ENCODE data around the gene UQCRH. TPM values are rescaled to one million over a fixed set of nuclear protein-coding genes. Genes with fewer than 3 reads are reported as not detected.

Gene UQCRH
- polyA plus RNA-seq (2013, experiment 1 of 2) = 881 TPM
- polyA plus RNA-seq (2013, experiment 2 of 2) = 871 TPM

DNA sequence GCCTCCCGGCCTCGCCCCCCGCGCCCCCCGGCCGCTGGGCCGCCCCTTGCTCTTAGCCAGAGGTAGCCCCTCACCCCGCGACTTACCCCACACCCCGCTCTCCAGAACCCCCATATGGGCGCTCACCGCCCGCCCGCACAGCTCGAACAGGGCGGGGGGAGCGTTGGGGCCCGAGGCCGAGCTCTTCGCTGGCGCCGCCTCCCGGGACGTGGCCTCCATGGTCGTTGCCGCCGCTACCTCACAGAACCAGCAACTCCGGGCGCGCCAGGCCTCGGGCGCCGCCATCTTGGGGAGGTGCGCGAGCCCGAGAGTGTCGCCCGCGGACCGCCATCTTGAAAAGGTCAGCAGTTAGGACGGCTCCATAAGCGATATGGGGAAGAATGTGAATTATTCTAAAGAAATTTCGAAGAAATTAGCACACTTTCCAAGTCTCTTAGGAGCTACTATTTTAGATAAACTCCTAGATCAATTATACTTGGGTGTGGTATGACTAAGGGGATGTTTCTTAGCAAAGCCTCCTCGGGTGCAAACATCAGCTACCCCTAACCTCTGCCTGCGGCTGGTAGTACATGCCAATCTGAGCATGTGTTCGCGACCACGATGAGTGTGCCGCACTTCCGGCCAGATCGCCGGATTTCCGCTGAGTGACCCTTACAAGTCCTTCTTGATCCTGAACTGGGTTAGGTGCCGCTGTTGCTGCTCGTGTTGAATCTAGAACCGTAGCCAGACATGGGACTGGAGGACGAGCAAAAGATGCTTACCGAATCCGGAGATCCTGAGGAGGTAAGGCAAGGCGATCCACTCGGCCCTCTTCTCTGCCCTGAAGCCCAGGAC is at the start of gene UQCRH, which contains the start of gene LRRC41:
TSS of gene UQCRH (plus strand) at position 661 of the 834 bp plus-strand sequence. CDS start at position 730, 69 bp downstream.
TSS of gene LRRC41 (minus strand) at position 579 of the 834 bp plus-strand sequence. CDS start at position 285, 294 bp downstream.
- H3K4me1 ChIP-seq (ENCODE audit: control insufficient read depth, low read depth, low read length) = peaks cover 7% of the 10 kb centered on the region
- H3K4me3 ChIP-seq (ENCODE audit: low read length) = peak within 1 kb of the TSS; percentile 79
- peak within 1 kb of the TSS; percentile 98 for H3K4ac ChIP-seq (ENCODE audit: low read depth, low read length)
- no peak within 1 kb of the TSS for H2BK15ac ChIP-seq (replicated peaks; ENCODE audit: low read depth)
- H3K9ac ChIP-seq (ENCODE audit: low read length) = peak within 1 kb of the TSS; percentile 97
- H4K8ac ChIP-seq (ENCODE audit: low read depth, low read length) = peak within 1 kb of the TSS; percentile 44
- H2BK5ac ChIP-seq (ENCODE audit: low read length) = peak within 1 kb of the TSS; percentile 68
- peaks cover 77% of the 10 kb centered on the region for H3K79me2 ChIP-seq (ENCODE audit: control insufficient read depth, insufficient read depth, low read length)
- DNase-seq = peak; percentile 99
- H3K27me3 ChIP-seq (ENCODE audit: insufficient read depth, low read length, poor library complexity) = no peaks in the 10 kb centered on the region
- peak within 1 kb of the TSS; percentile 77 for H3K4me2 ChIP-seq (ENCODE audit: low read length)
- no CpG with 5 or more reads among the region's 61 CpGs for WGBS (ENCODE audit: extremely low coverage, insufficient coverage, low lambda C conversion rate)
- H3K79me1 ChIP-seq (ENCODE audit: low read length) = peaks cover 18% of the 10 kb centered on the region
- H3K23ac ChIP-seq (ENCODE audit: low read length) = peak within 1 kb of the TSS; percentile 74
- peak within 1 kb of the TSS; percentile 57 for H2AK5ac ChIP-seq (ENCODE audit: low read length)
- no peaks in the 10 kb centered on the region for H3K36me3 ChIP-seq (ENCODE audit: control insufficient read depth, insufficient read depth, low read length)
- H3K18ac ChIP-seq (ENCODE audit: low read length) = peak within 1 kb of the TSS; percentile 97
- peak within 1 kb of the TSS; percentile 98 for H3K56ac ChIP-seq (ENCODE audit: low read length)
- no peak within 1 kb of the TSS for H4K5ac ChIP-seq (ENCODE audit: low read length)
- H3K27ac ChIP-seq (ENCODE audit: low read depth, low read length) = peak within 1 kb of the TSS; percentile 85
- peak within 1 kb of the TSS; percentile 88 for H2BK120ac ChIP-seq (ENCODE audit: low read depth, low read length)

DNA sequence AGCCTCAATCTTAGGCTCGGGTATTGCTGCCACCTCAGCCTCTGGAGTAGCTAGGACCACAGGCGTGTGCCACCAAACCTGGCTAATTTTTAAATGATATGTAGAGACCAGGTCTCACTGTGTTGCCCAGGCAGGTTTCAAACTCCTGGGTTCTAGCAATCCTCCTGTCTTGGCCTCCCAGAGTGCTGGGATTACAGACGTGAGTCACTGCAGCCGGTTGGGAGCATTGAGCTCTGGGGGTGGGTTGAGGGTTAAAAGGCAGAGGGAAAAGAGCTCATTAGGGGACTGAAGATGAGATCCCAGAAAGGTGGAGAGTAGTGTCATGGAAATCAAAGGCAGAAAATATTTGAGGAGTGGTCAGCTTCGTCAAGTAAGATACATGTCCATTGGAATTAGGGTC is 48.8 kb upstream of the UQCRH start:
- Histone ChIP-seq H3K4ac (ENCODE audit: low read depth, low read length) (no peak overlapping the region), H3K79me1 (ENCODE audit: low read length) (peaks cover 2% of the 10 kb centered on the region), H4K8ac (ENCODE audit: low read depth, low read length) (no peak overlapping the region), H3K23ac (ENCODE audit: low read length) (no peak overlapping the region), H3K4me3 (ENCODE audit: low read length) (no peak overlapping the region), H3K79me2 (ENCODE audit: control insufficient read depth, insufficient read depth, low read length) (peaks cover 2% of the 10 kb centered on the region), H4K5ac (ENCODE audit: low read length) (no peak overlapping the region), H2BK15ac (replicated peaks; ENCODE audit: low read depth) (no peak overlapping the region), H3K56ac (ENCODE audit: low read length) (peak overlapping the region; percentile 56), H2BK5ac (ENCODE audit: low read length) (no peak overlapping the region), H2AK5ac (ENCODE audit: low read length) (no peak overlapping the region), H3K4me1 (ENCODE audit: control insufficient read depth, low read depth, low read length) (no peaks in the 10 kb centered on the region), H3K9ac (ENCODE audit: low read length) (no peak overlapping the region), H2BK120ac (ENCODE audit: low read depth, low read length) (no peak overlapping the region), H3K27ac (ENCODE audit: low read depth, low read length) (peak overlapping the region; percentile 29), H3K4me2 (ENCODE audit: low read length) (no peak overlapping the region), H3K36me3 (ENCODE audit: control insufficient read depth, insufficient read depth, low read length) (peaks cover 13% of the 10 kb centered on the region), H3K27me3 (ENCODE audit: insufficient read depth, low read length, poor library complexity) (no peaks in the 10 kb centered on the region), H3K18ac (ENCODE audit: low read length) (no peak overlapping the region)
- peak; percentile 60 for DNase-seq
- WGBS (ENCODE audit: extremely low coverage, insufficient coverage, low lambda C conversion rate) = no CpG with 5 or more reads among the region's 5 CpGs

DNA sequence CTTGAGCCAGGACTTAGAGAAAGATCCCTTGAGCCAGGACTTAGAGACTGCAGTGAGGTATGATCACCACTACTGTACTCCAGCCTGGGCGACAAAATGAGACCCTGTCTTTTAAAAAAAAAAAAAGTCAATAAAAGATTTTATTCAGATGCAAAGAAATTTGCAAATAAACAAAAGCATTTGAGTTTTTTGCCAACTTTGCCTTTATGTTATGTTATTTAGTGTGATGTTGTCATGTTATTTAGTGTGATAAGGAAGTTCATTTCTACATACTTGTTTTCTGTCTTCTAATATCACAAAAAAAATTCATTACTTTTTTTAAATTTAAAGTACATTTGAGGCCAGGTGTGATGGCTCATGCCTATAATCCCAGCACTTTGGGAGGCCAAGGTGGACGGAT is 47.0 kb upstream of the UQCRH start:
- H3K27ac ChIP-seq (ENCODE audit: low read depth, low read length) = no peak overlapping the region
- no peak overlapping the region for H2BK15ac ChIP-seq (replicated peaks; ENCODE audit: low read depth)
- H3K4me2 ChIP-seq (ENCODE audit: low read length) = no peak overlapping the region
- no peak overlapping the region for H3K9ac ChIP-seq (ENCODE audit: low read length)
- no peak for DNase-seq
- H3K18ac ChIP-seq (ENCODE audit: low read length) = no peak overlapping the region
- H3K4ac ChIP-seq (ENCODE audit: low read depth, low read length) = no peak overlapping the region
- WGBS (ENCODE audit: extremely low coverage, insufficient coverage, low lambda C conversion rate) = no CpG with 5 or more reads among the region's 2 CpGs
- peaks cover 2% of the 10 kb centered on the region for H3K79me2 ChIP-seq (ENCODE audit: control insufficient read depth, insufficient read depth, low read length)
- no peak overlapping the region for H3K23ac ChIP-seq (ENCODE audit: low read length)
- no peaks in the 10 kb centered on the region for H3K4me1 ChIP-seq (ENCODE audit: control insufficient read depth, low read depth, low read length)
- no peak overlapping the region for H3K56ac ChIP-seq (ENCODE audit: low read length)
- no peaks in the 10 kb centered on the region for H3K27me3 ChIP-seq (ENCODE audit: insufficient read depth, low read length, poor library complexity)
- H3K4me3 ChIP-seq (ENCODE audit: low read length) = no peak overlapping the region
- no peak overlapping the region for H4K8ac ChIP-seq (ENCODE audit: low read depth, low read length)
- H4K5ac ChIP-seq (ENCODE audit: low read length) = no peak overlapping the region
- H3K36me3 ChIP-seq (ENCODE audit: control insufficient read depth, insufficient read depth, low read length) = peaks cover 15% of the 10 kb centered on the region
- no peak overlapping the region for H2BK120ac ChIP-seq (ENCODE audit: low read depth, low read length)
- no peak overlapping the region for H2BK5ac ChIP-seq (ENCODE audit: low read length)
- H3K79me1 ChIP-seq (ENCODE audit: low read length) = peaks cover 2% of the 10 kb centered on the region
- H2AK5ac ChIP-seq (ENCODE audit: low read length) = no peak overlapping the region

DNA sequence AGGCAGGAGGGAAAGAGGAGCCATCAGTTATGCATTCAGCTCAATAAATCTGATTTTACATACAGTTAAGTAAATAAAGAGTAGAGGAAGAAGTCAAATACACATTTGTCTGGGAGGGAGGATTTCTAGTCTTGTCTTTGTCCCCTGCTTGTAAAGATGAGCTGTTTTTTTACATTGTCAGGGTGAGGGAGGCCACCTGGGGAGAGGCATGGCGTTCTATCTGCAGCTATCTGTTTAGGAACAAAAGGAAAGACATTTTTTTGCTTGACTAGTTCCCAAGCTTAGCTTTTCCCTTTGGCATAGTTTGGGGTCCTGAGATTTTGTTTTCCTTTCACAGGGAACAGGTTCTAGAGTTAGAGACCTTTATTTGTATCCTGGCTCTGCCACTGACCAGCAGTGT is 41.0 kb upstream of the UQCRH start:
- H3K36me3 ChIP-seq (ENCODE audit: control insufficient read depth, insufficient read depth, low read length) = peaks cover 25% of the 10 kb centered on the region
- no peaks in the 10 kb centered on the region for H3K79me2 ChIP-seq (ENCODE audit: control insufficient read depth, insufficient read depth, low read length)
- H3K18ac ChIP-seq (ENCODE audit: low read length) = no peak overlapping the region
- H3K4me3 ChIP-seq (ENCODE audit: low read length) = no peak overlapping the region
- H2BK120ac ChIP-seq (ENCODE audit: low read depth, low read length) = no peak overlapping the region
- WGBS (ENCODE audit: extremely low coverage, insufficient coverage, low lambda C conversion rate) = no CpG with 5 or more reads among the region's 1 CpG
- H3K4me1 ChIP-seq (ENCODE audit: control insufficient read depth, low read depth, low read length) = no peaks in the 10 kb centered on the region
- peak overlapping the region; percentile 77 for H3K27ac ChIP-seq (ENCODE audit: low read depth, low read length)
- H2BK5ac ChIP-seq (ENCODE audit: low read length) = no peak overlapping the region
- H3K23ac ChIP-seq (ENCODE audit: low read length) = no peak overlapping the region
- no peak overlapping the region for H2BK15ac ChIP-seq (replicated peaks; ENCODE audit: low read depth)
- no peak overlapping the region for H3K4ac ChIP-seq (ENCODE audit: low read depth, low read length)
- no peak overlapping the region for H4K5ac ChIP-seq (ENCODE audit: low read length)
- no peak overlapping the region for H2AK5ac ChIP-seq (ENCODE audit: low read length)
- no peak overlapping the region for H4K8ac ChIP-seq (ENCODE audit: low read depth, low read length)
- H3K4me2 ChIP-seq (ENCODE audit: low read length) = no peak overlapping the region
- H3K27me3 ChIP-seq (ENCODE audit: insufficient read depth, low read length, poor library complexity) = no peaks in the 10 kb centered on the region
- H3K56ac ChIP-seq (ENCODE audit: low read length) = no peak overlapping the region
- no peak overlapping the region for H3K9ac ChIP-seq (ENCODE audit: low read length)
- DNase-seq = peak; percentile 62
- peaks cover 3% of the 10 kb centered on the region for H3K79me1 ChIP-seq (ENCODE audit: low read length)

DNA sequence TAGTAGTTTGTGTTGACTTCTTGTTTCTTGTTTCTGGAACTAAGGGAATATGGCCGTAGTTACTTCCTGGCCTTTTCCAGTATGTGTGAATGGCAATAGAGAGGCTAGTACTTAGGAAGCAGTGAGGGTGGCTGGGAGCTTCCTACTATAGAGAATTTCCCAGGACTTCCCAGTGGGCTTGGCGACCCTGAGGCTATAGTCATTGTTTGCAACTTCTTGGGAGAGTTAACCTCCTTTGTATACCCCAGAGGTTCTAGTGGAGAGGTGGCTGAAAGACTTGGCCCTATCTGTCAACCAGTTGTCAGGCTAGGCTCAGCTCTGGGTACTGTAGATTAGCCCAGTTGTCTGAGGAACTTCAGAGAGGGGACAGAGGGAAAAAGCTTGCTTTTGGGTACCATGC is 40.4 kb upstream of the UQCRH start:
- H3K56ac ChIP-seq (ENCODE audit: low read length) = no peak overlapping the region
- H3K27ac ChIP-seq (ENCODE audit: low read depth, low read length) = peak overlapping the region; percentile 77
- H3K79me2 ChIP-seq (ENCODE audit: control insufficient read depth, insufficient read depth, low read length) = no peaks in the 10 kb centered on the region
- peaks cover 3% of the 10 kb centered on the region for H3K79me1 ChIP-seq (ENCODE audit: low read length)
- H3K27me3 ChIP-seq (ENCODE audit: insufficient read depth, low read length, poor library complexity) = no peaks in the 10 kb centered on the region
- no peak overlapping the region for H2AK5ac ChIP-seq (ENCODE audit: low read length)
- H3K4ac ChIP-seq (ENCODE audit: low read depth, low read length) = no peak overlapping the region
- H2BK15ac ChIP-seq (replicated peaks; ENCODE audit: low read depth) = no peak overlapping the region
- WGBS (ENCODE audit: extremely low coverage, insufficient coverage, low lambda C conversion rate) = no CpG with 5 or more reads among the region's 2 CpGs
- DNase-seq = peak; percentile 80
- no peak overlapping the region for H2BK5ac ChIP-seq (ENCODE audit: low read length)
- no peak overlapping the region for H3K4me2 ChIP-seq (ENCODE audit: low read length)
- H3K23ac ChIP-seq (ENCODE audit: low read length) = no peak overlapping the region
- H3K18ac ChIP-seq (ENCODE audit: low read length) = no peak overlapping the region
- no peaks in the 10 kb centered on the region for H3K4me1 ChIP-seq (ENCODE audit: control insufficient read depth, low read depth, low read length)
- no peak overlapping the region for H3K4me3 ChIP-seq (ENCODE audit: low read length)
- H4K8ac ChIP-seq (ENCODE audit: low read depth, low read length) = no peak overlapping the region
- no peak overlapping the region for H2BK120ac ChIP-seq (ENCODE audit: low read depth, low read length)
- H3K9ac ChIP-seq (ENCODE audit: low read length) = no peak overlapping the region
- peaks cover 27% of the 10 kb centered on the region for H3K36me3 ChIP-seq (ENCODE audit: control insufficient read depth, insufficient read depth, low read length)
- H4K5ac ChIP-seq (ENCODE audit: low read length) = no peak overlapping the region
